Pancreas (tissue), 10 donors: ENCODE results near the gene HLA-DOB. TPM values are rescaled to one million over a fixed set of nuclear protein-coding genes. Genes with fewer than 3 reads are reported as not detected.

Experiments
- ATAC-seq, 4 donors: fragments of 200-7000 bp; cut with Tn5 transposase; one replicate each; pipeline versions ENCODE4 v1.8.0 to v1.9.1; 2020; ENCODE audit warnings: mild to moderate bottlenecking in 4 of 4, moderate library complexity in 4 of 4
- DNase-seq, 6 donors: peaks; one replicate each; pipeline ENCODE4 v3.0.0-alpha.2; 2020
- FAIRE-seq: peaks from 2 replicates; lab custom pipeline; 2012; peaks lifted over from hg19 to GRCh38; lab: Jason Lieb, UNC
- H3K27ac ChIP-seq, 4 donors: fragments of 200-600 bp; sonication (generic); 1 replicate in 3 of 4; 2 replicates in 1 of 4; pipeline versions ENCODE4 v1.5.0 to v1.8.0; 2020
- H3K27me3 ChIP-seq, 4 donors: fragments of 200-600 bp; one replicate each; pipeline ENCODE4 v1.8.0; 2021
- H3K36me3 ChIP-seq, 3 donors: fragments of 200-600 bp; sonication (generic) in 1 of 3; one replicate each; pipeline versions ENCODE4 v1.5.0 to v1.8.0; 2020 to 2021
- H3K4me1 ChIP-seq, 3 donors: fragments of 200-600 bp; one replicate each; pipeline ENCODE4 v1.8.0; 2021
- H3K4me3 ChIP-seq, 4 donors: fragments of 200-600 bp; sonication (generic) in 2 of 4; one replicate each; pipeline versions ENCODE4 v1.5.0 to v1.8.0; 2020 to 2021
- H3K9me3 ChIP-seq, 4 donors: fragments of 200-600 bp; one replicate each; pipeline ENCODE4 v1.8.0; 2021
- WGBS, 2 donors: extraction: QIAGEN DNeasy Blood & Tissue Kit; methylation state at CpG; one replicate each; pipeline ENCODE4 v1.1.7; 2013; 5-methylcytosine and 5-hydroxymethylcytosine counted together
- intact Hi-C, 3 donors: fragments of 100-400 bp; cut with DNase I; formaldehyde crosslinking; loops; one replicate each; pipeline versions ENCODE4 v1.11.1 to v1.14.2; 2022
- polyA plus RNA-seq, 2 donors: library from polyadenylated mRNA; stranded (reverse); fragments of 200-250 nt; gene quantifications; one replicate each; pipeline ENCODE4 v1.2.3, GENCODE V29; 2013
- total RNA-seq, 6 donors: library from RNA; stranded (reverse); fragmentation: NEBNext Ultra II Directional in 4 of 6; extraction: Animal tissue kit (Norgen Biotek cat#: 25700) in 4 of 6; gene quantifications; one replicate each; pipeline versions ENCODE4 v1.2.1 to v1.2.4, GENCODE V29; 2021 to 2023
- TF ChIP-seq, protein P1 (sequence below), 4 donors: fragments of 200-600 bp; sonication (generic) in 3 of 4; IDR thresholded peaks; one replicate each; pipeline versions ENCODE4 v1.5.0 to v1.8.0; 2021; ENCODE audit warnings: antibody characterized with exemption in 4 of 4
- donor health status: healthy with polysubstance abuse.
- donor health status: DM: no; HTN: no; CAD: no; lungs with moderate emphysema.
- donor health status: DM: no; HTN: no; CAD: no.
- donor health status: control.
- donor health status: control.
- donor health status: Bipolar disorder and iron deficiency.
- donor health status: DM: yes; HTN: yes; CAD: no.
- donor health status: DM: no; HTN: no; CAD: no.
- donor health status: DM: no; HTN: no; CAD: no.
- donor health status: DM: yes; HTN: yes; CAD: no.

The HLA-DOB gene
- total and polyA plus RNA-seq, 8 donors, result 0.21 to 0.87 (median 0.45) TPM; not detected in 4

DNA sequence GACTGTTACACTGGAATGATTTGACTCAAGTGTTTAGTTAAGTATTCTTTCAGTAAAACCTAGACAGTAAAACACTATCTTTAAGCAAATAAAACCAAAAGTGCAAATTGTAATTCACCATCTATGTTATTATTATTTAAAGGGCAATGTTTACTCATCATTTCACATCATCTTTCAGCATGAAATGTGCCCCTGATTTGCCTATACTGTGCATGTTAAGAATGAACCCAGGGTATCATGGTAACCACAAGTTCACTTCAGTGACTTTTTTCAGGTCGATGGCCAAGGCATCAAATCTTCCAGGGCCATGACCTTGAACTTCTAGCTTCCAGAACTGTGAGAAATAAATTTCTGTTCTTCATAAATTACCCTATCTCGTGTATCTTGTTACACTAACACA, 2.1 kb upstream of the HLA-DOB start:
- WGBS, 2 donors, result 45 to 65% methylated on average over 2 of the region's 2 CpGs
- FAIRE-seq (no peak), DNase-seq (no peak), ATAC-seq (no peak)
- intact Hi-C loops, result no loop called here
- Histone ChIP-seq H3K4me3 (no peak overlapping the region), H3K4me1 (no peaks in the 10 kb centered on the region), H3K9me3 (no peaks in the 10 kb centered on the region), H3K27ac (no peak overlapping the region), H3K27me3 (no peaks in the 10 kb centered on the region), H3K36me3 (no peaks in the 10 kb centered on the region)
- TF ChIP-seq, protein P1, sequence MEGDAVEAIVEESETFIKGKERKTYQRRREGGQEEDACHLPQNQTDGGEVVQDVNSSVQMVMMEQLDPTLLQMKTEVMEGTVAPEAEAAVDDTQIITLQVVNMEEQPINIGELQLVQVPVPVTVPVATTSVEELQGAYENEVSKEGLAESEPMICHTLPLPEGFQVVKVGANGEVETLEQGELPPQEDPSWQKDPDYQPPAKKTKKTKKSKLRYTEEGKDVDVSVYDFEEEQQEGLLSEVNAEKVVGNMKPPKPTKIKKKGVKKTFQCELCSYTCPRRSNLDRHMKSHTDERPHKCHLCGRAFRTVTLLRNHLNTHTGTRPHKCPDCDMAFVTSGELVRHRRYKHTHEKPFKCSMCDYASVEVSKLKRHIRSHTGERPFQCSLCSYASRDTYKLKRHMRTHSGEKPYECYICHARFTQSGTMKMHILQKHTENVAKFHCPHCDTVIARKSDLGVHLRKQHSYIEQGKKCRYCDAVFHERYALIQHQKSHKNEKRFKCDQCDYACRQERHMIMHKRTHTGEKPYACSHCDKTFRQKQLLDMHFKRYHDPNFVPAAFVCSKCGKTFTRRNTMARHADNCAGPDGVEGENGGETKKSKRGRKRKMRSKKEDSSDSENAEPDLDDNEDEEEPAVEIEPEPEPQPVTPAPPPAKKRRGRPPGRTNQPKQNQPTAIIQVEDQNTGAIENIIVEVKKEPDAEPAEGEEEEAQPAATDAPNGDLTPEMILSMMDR (IDR thresholded peaks at IDR 0.05), result no peak

DNA sequence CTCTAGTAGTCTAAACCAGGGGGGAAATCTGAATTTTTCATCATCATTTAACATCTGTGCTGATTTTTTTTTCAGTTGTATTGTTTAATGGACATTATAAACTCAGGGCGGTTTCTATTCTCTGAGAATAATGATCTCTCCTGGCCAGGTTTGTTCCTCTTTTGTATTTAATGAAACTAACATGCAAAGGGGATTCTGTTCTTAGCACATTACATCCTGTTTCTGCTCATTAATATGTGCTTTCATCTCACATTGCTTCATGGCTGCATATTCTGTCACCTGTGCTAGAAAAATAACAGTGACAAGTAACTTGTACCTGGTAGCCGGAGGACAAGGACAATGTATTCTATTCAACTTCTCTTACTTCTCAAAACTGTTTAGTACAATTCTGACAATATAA, 806 bp downstream of the HLA-DOB start:
- FAIRE-seq, result no peak
- TF ChIP-seq, protein P1 (IDR thresholded peaks at IDR 0.05), result no peak
- ATAC-seq, result no peak
- Histone ChIP-seq H3K36me3 (no peaks in the 10 kb centered on the region), H3K27ac (no peak overlapping the region), H3K27me3 (no peaks in the 10 kb centered on the region), H3K9me3 (no peaks in the 10 kb centered on the region), H3K4me1 (no peaks in the 10 kb centered on the region), H3K4me3 (no peak overlapping the region)
- WGBS, 2 donors, result 85 to 93% methylated on average over 2 of the region's 2 CpGs
- DNase-seq, result no peak
- intact Hi-C loops, result no loop called here

DNA sequence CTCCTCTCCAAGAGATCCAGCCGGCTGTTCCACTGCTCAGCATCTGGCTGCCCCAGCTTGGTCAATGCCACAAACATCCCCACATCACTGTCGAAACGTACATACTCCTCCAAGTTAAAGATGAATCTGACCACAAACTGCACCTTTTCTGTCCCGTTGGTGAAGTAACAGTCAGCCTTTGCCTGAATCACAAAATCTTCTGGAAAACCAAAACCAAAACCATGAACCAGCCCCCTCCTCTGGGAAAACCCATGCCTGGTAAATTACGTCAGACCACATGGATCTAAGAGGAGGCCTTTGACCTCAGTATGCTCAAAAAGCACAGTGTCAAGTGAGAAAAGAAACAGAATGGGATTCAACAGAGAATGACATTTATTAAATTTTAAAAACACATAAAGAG, 1.7 kb downstream of the HLA-DOB start:
- DNase-seq, result no peak
- Histone ChIP-seq H3K27me3 (no peaks in the 10 kb centered on the region), H3K4me3 (no peak overlapping the region), H3K27ac (no peak overlapping the region), H3K4me1 (no peaks in the 10 kb centered on the region), H3K36me3 (no peaks in the 10 kb centered on the region), H3K9me3 (no peaks in the 10 kb centered on the region)
- intact Hi-C loops, result no loop called here
- ATAC-seq, result peak in 1 of 4 donors; percentile 27
- WGBS, 2 donors, result 74 to 76% methylated on average over 5 of the region's 5 CpGs
- no peak for FAIRE-seq
- TF ChIP-seq, protein P1 (IDR thresholded peaks at IDR 0.05), result no peak

DNA sequence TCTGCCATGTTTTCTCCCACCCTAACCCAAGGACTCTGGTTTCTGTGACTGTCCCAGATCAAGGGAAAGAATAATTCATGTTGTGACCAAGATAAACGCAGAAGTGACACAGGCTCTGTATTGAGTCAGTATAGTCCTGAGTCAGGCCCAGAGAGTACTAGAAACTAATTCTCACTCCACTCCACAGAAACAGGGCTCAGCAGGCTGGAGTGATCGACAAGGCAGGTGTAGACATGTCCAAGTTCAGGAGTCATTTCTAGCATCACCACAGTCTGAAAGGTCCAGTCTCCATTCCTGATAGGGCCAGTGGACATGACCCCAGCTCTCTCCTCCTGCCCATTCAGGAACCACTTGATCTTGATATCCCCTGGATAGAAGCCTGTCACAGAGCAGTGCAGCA, 2.7 kb downstream of the HLA-DOB start:
- no peak for ATAC-seq
- FAIRE-seq, result no peak

DNA sequence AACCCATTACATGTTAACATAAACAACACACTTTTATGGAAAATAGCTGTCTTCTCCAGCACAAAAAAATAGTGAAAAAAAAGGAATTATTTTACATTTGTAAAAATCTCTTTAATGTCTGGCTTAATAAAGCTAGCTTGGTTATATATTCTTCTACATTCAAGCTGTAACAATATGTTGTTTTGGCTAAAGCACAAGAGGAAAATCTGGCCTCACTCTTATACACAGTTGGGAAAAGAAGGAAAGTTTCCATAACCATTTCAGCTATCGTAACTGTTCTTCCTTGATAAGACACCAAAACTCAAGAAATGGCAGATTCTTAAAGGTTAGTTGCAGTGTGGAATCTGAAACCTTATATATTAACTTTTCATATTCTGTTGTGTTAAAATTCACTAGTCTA, 7.6 kb downstream of the HLA-DOB start:
- Histone ChIP-seq H3K9me3 (no peaks in the 10 kb centered on the region), H3K4me3 (no peak overlapping the region), H3K36me3 (no peaks in the 10 kb centered on the region), H3K27ac (no peak overlapping the region), H3K27me3 (no peaks in the 10 kb centered on the region), H3K4me1 (no peaks in the 10 kb centered on the region)
- DNase-seq (no peak), FAIRE-seq (no peak), ATAC-seq (no peak)
- intact Hi-C loops, result no loop called here
- 0 to 40% methylated on average over 1 of the region's 1 CpG for WGBS, 2 donors
- TF ChIP-seq, protein P1 (IDR thresholded peaks at IDR 0.05), result no peak

More for the DNA sequence above, 2.7 kb downstream of the HLA-DOB start:
- Histone ChIP-seq H3K27me3 (no peaks in the 10 kb centered on the region), H3K27ac (no peak overlapping the region), H3K4me3 (no peak overlapping the region), H3K4me1 (no peaks in the 10 kb centered on the region), H3K36me3 (no peaks in the 10 kb centered on the region), H3K9me3 (no peaks in the 10 kb centered on the region)
- no peak for DNase-seq
- TF ChIP-seq, protein P1 (IDR thresholded peaks at IDR 0.05), result no peak
- WGBS, 2 donors, result 82 to 86% methylated on average over 2 of the region's 2 CpGs
- intact Hi-C loops, result no loop called here
